OCI-LY1 (cell line): Measurements from ENCODE around the gene HPCAL4.

ENCODE experiments used
- H2AFZ ChIP-seq: fragments of 200-600 bp; sonication (generic), shearing (Covaris generic); 2 replicates; pipeline ENCODE4 v1.6.0; 2014; ENCODE audit warnings: antibody characterized with exemption, mild to moderate bottlenecking, low read length
- H3F3A ChIP-seq: fragments of 200-600 bp; sonication (generic), shearing (Covaris generic); 2 replicates; pipeline ENCODE4 v1.6.0; 2014; ENCODE audit warnings: mild to moderate bottlenecking, antibody characterized with exemption, low read length, moderate library complexity; ENCODE audit not compliant: insufficient read depth
- H3K27ac ChIP-seq: fragments of 200-600 bp; sonication (generic); 2 replicates; pipeline ENCODE4 v1.5.1; 2014; ENCODE audit warnings: low read length, mixed run types, mild to moderate bottlenecking, low read depth; ENCODE audit not compliant: poor library complexity, severe bottlenecking
- H3K27me3 ChIP-seq: fragments of 200-600 bp; sonication (generic); 2 replicates; pipeline ENCODE4 v1.6.0; 2014; ENCODE audit warnings: antibody characterized with exemption, mild to moderate bottlenecking, low read length, moderate library complexity; ENCODE audit not compliant: insufficient read depth
- H3K36me3 ChIP-seq: fragments of 200-600 bp; sonication (generic); 2 replicates; pipeline ENCODE4 v1.6.1; 2014; ENCODE audit warnings: mild to moderate bottlenecking, antibody characterized with exemption, low read length, moderate library complexity, mixed read lengths; ENCODE audit not compliant: insufficient read depth
- H3K4me1 ChIP-seq: fragments of 200-600 bp; sonication (generic); 2 replicates; pipeline ENCODE4 v1.5.1; 2014; ENCODE audit warnings: mild to moderate bottlenecking, low read length, moderate library complexity; ENCODE audit not compliant: insufficient read depth, severe bottlenecking
- H3K4me2 ChIP-seq: fragments of 200-600 bp; sonication (generic), shearing (Covaris generic); 2 replicates; pipeline ENCODE4 v1.6.1; 2014; ENCODE audit warnings: low read length
- H3K4me3 ChIP-seq: fragments of 200-600 bp; sonication (generic); 2 replicates; pipeline ENCODE4 v1.5.1; 2014; ENCODE audit warnings: low read length, low read depth, mild to moderate bottlenecking, mixed read lengths; ENCODE audit not compliant: poor library complexity, severe bottlenecking
- H3K79me2 ChIP-seq: fragments of 200-600 bp; shearing (Covaris generic); 2 replicates; pipeline ENCODE4 v1.6.1; 2016; ENCODE audit warnings: mixed run types, low read length, mixed read lengths; ENCODE audit not compliant: insufficient read depth
- H3K9ac ChIP-seq: fragments of 200-600 bp; sonication (generic), shearing (Covaris generic); 2 replicates; pipeline ENCODE4 v1.6.1; 2014; ENCODE audit warnings: mild to moderate bottlenecking, low read length, mixed read lengths
- H3K9me2 ChIP-seq: fragments of 200-600 bp; sonication (generic), shearing (Covaris generic); 2 replicates; pipeline ENCODE4 v1.6.1; 2014; ENCODE audit warnings: low read depth, mild to moderate bottlenecking, low read length, mixed read lengths
- H3K9me3 ChIP-seq: fragments of 200-600 bp; shearing (Covaris generic); 2 replicates; pipeline ENCODE4 v1.6.1; 2014; ENCODE audit warnings: low read length, mixed read lengths
- H4K20me1 ChIP-seq: fragments of 200-600 bp; sonication (generic), shearing (Covaris generic); 2 replicates; pipeline ENCODE4 v1.6.0; 2016; ENCODE audit warnings: mild to moderate bottlenecking, low read length; ENCODE audit not compliant: insufficient read depth
- EZH2 ChIP-seq: fragments of 200-600 bp; sonication (generic), shearing (Covaris generic); IDR thresholded peaks from 2 replicates; pipeline ENCODE4 v1.8.0; 2017; ENCODE audit warnings: borderline replicate concordance, mixed run types, mild to moderate bottlenecking, antibody characterized with exemption, low read length, moderate library complexity, mixed read lengths
- TF ChIP-seq, protein P1 (sequence below): fragments of 200-600 bp; sonication (generic), shearing (Covaris generic); IDR thresholded peaks from 2 replicates; pipeline ENCODE4 v1.5.1; 2017; ENCODE audit warnings: mild to moderate bottlenecking, antibody characterized with exemption, low read length, moderate library complexity, mixed read lengths

HPCAL4 gene

GRCh38 chr1:39680751-39681150, 10.5 kb downstream of the HPCAL4 start:
- Histone ChIP-seq H3K9me3 (no peaks in the 10 kb centered on the region), H3K9ac (no peak overlapping the region), H3K4me1 (no peaks in the 10 kb centered on the region), H3K27me3 (no peaks in the 10 kb centered on the region), H3K27ac (no peak overlapping the region), H4K20me1 (no peaks in the 10 kb centered on the region), H3K9me2 (no peaks in the 10 kb centered on the region), H2AFZ (no peak overlapping the region), H3F3A (no peaks in the 10 kb centered on the region), H3K79me2 (no peaks in the 10 kb centered on the region), H3K4me3 (no peak overlapping the region), H3K4me2 (no peak overlapping the region), H3K36me3 (no peaks in the 10 kb centered on the region)
- TF ChIP-seq EZH2: no peak
- TF ChIP-seq, protein P1, sequence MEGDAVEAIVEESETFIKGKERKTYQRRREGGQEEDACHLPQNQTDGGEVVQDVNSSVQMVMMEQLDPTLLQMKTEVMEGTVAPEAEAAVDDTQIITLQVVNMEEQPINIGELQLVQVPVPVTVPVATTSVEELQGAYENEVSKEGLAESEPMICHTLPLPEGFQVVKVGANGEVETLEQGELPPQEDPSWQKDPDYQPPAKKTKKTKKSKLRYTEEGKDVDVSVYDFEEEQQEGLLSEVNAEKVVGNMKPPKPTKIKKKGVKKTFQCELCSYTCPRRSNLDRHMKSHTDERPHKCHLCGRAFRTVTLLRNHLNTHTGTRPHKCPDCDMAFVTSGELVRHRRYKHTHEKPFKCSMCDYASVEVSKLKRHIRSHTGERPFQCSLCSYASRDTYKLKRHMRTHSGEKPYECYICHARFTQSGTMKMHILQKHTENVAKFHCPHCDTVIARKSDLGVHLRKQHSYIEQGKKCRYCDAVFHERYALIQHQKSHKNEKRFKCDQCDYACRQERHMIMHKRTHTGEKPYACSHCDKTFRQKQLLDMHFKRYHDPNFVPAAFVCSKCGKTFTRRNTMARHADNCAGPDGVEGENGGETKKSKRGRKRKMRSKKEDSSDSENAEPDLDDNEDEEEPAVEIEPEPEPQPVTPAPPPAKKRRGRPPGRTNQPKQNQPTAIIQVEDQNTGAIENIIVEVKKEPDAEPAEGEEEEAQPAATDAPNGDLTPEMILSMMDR: no peak

GRCh38 chr1:39679821-39680220, 11.4 kb downstream of the HPCAL4 start:
- TF ChIP-seq, protein P1: no peak
- TF ChIP-seq EZH2: no peak
- Histone ChIP-seq H3K36me3 (no peaks in the 10 kb centered on the region), H2AFZ (no peak overlapping the region)

DNA sequence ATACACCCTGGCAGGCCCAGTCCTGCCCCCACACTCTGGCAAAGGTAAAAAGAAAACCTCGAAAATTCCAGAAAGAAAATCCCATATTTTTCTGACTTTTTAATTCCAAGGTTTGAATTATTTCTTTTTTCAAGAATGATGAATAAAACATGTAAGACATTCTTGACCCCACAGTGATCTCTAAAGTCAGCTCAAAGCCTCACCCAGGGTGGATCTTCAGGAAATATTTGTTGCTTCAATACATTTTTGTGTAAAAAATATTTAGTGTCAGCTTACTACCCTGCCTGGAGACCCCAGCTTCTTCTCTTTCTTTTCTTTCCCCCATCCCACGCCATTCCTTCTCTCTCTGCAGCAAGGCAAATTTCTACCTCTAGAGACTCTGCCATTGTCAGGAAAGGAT, 12.3 kb downstream of the HPCAL4 start:
- no peak overlapping the region for H3K9ac ChIP-seq
- TF ChIP-seq EZH2: no peak
- TF ChIP-seq, protein P1: no peak
- H3K27me3 ChIP-seq: peaks cover 2% of the 10 kb centered on the region; the same call in 1 of the 2 replicates
- H3K9me2 ChIP-seq: no peaks in the 10 kb centered on the region
- H3K4me1 ChIP-seq: no peaks in the 10 kb centered on the region
- no peaks in the 10 kb centered on the region for H4K20me1 ChIP-seq
- H3K4me3 ChIP-seq: no peak overlapping the region
- H3K4me2 ChIP-seq: no peak overlapping the region
- no peaks in the 10 kb centered on the region for H3F3A ChIP-seq
- no peak overlapping the region for H2AFZ ChIP-seq
- no peaks in the 10 kb centered on the region for H3K36me3 ChIP-seq
- H3K79me2 ChIP-seq: no peaks in the 10 kb centered on the region
- H3K9me3 ChIP-seq: no peaks in the 10 kb centered on the region
- H3K27ac ChIP-seq: no peak overlapping the region

More at GRCh38 chr1:39679821-39680220, 11.4 kb downstream of the HPCAL4 start:
- Histone ChIP-seq H3K9ac (no peak overlapping the region), H3F3A (no peaks in the 10 kb centered on the region), H3K4me2 (no peak overlapping the region), H3K9me3 (no peaks in the 10 kb centered on the region), H4K20me1 (no peaks in the 10 kb centered on the region), H3K27me3 (no peaks in the 10 kb centered on the region), H3K4me3 (no peak overlapping the region), H3K79me2 (no peaks in the 10 kb centered on the region), H3K27ac (no peak overlapping the region), H3K4me1 (no peaks in the 10 kb centered on the region), H3K9me2 (no peaks in the 10 kb centered on the region)
